Embryonic facial prominence (tissue), 1 donor: ENCODE data around the gene NSMCE1.
"Not testable (repeated sequence)": the region's sequence is repeated elsewhere in the genome, so short reads cannot be mapped to it uniquely, and the experiment has no call there.

Experiments
- DNase-seq: peaks from one replicate; pipeline ENCODE4 v3.0.0-alpha.2; 2016; ENCODE audit errors: extremely low spot score

NSMCE1 gene

GRCh38 chr16:27216297-27216885 lies 52.2 kb downstream of the NSMCE1 start:
- DNase-seq = no peak

DNA sequence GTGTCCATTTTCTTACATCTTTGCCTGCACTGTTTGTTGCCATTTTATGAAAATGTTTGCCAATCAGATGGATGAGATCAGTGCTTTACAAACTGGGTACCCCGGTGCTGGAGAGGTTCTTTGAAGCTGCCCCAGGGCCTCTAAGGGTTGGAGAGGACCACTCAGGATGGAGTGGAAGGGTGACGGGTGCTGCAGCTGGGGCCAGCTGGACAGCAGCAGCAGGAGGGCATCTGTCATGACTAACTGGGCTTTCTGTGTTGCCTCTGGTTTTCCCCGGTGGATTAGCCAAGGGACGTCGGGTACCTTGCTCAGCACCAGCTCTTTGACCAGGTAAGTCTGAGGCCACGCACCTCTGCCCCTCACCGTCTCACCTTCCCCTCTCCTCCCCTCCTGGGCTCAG lies 52.9 kb downstream of the NSMCE1 start:
- no peak for DNase-seq

GRCh38 chr16:27214084-27214961 lies 54.2 kb downstream of the NSMCE1 start:
- no peak for DNase-seq

GRCh38 chr16:27211026-27211425 lies 57.5 kb downstream of the NSMCE1 start:
- DNase-seq = no peak

- no peak for DNase-seq
These were observed 58.4 kb downstream of the NSMCE1 start for GRCh38 chr16:27210174-27210573.

GRCh38 chr16:27209591-27209990 lies 59.0 kb downstream of the NSMCE1 start:
- DNase-seq = no peak

DNA sequence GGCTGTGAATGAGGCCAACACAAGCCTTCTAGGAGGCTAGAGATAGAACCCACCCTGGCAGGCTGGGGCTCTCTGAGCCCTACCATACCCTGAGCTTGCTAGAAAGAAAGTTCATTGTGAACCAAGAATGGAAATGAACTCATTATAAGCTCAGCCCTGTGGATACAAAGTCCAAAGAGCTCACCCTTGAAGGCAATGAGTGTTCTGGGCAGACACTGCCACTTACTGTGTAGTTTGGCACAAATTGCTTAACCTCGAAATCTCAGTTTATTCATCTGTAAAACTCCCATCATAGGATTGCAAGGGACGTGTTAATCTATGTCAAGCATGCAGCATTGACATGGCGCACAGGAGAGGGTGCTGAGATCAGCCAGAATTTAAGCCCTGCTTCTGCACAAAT lies 59.8 kb downstream of the NSMCE1 start:
- no peak for DNase-seq

- DNase-seq = no peak
These were observed 60.4 kb downstream of the NSMCE1 start for GRCh38 chr16:27208081-27208680.

GRCh38 chr16:27207121-27207520 lies 61.5 kb downstream of the NSMCE1 start:
- not testable (repeated sequence) for DNase-seq

DNA sequence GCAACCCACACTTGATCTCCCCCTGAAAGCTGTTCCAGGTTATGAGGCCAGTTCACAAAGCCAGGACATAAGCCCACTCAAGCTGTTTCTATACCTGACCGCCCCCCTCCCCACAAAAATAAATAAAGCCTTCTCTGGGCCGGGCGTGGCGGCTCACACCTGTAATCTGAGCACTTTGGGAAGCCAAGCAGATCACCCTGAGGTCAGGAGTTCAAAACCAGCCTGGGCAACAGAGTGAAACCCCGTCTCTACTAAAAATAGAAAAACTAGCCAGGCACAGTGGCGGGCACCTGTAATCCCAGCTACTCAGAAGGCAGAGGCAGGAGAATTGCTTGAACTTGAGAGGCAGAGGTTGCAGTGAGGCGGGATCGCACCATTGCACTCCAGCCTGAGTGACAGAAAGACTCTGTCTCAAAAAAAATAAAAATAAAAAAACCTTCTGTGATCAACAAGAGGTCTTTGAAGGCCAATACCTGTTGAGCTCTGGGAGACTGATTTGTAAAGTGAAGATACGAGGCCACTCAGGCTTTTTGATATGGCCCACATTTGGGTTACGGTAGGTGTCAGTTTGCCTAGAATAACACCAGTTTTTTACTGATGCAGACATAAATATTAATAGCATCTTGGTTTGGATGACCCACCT lies 63.0 kb downstream of the NSMCE1 start:
- no peak for DNase-seq

DNA sequence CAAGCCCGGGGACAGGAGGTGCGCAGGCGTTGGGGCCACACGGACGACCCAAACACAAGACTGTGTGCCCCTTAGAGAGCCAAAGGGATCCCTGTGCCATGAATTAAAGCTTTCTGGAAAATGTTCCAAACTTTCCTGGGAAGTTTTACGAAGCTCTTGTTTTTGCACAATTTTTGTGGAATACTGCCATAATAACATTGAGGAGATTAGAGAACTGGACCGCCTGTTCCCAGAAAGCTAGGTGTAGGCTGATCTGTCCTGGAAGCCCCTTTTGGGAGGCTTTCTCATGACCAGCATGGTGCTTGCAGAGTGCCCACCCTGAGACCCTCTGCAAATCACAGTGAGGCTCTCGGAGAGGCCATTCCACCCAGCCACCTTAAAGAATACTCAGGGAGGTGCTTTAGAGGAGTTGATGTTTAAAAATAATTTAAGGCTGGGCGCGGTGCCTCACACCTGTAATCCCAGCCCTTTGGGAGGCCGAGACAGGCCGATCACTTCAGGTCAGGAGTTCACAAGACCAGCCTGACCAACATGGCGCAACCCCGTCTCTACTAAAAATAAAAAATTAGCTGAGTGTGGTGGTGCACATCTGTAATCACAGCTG lies 64.2 kb downstream of the NSMCE1 start:
- no peak for DNase-seq

- peak; percentile 100 for DNase-seq
These were observed 64.9 kb downstream of the NSMCE1 start, which contains the start of gene KDM8 for GRCh38 chr16:27203507-27204311. Gene KDM8 (plus strand): TSS chr16:27203526. CDS start chr16:27210124, 6,598 bp downstream.

- peak; percentile 89 for DNase-seq
These were observed 65.6 kb downstream of the NSMCE1 start for GRCh38 chr16:27202923-27203506.

- not testable (repeated sequence) for DNase-seq
These were observed 67.7 kb downstream of the NSMCE1 start for GRCh38 chr16:27200914-27201313.

- no peak for DNase-seq
These were observed 68.8 kb downstream of the NSMCE1 start for GRCh38 chr16:27199736-27200135.

DNA sequence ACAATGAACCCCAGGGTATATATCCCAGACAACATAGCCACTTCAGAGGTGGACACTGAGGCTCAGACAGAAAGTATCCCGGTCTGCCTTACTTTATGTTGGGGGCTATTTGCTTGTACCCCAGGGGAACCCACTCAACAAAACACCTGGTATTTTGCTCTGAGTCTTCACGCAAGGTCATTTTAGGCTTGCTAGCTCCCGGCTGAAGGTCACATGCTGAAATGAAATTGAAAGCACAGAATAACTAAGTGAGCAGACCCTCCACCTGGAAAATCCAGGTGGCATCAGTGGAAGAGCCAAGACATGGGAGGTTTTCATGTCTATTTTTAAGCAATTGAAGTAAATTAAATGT lies 69.4 kb downstream of the NSMCE1 start:
- no peak for DNase-seq

- DNase-seq = no peak
These were observed 69.9 kb downstream of the NSMCE1 start for GRCh38 chr16:27198451-27199234.

DNA sequence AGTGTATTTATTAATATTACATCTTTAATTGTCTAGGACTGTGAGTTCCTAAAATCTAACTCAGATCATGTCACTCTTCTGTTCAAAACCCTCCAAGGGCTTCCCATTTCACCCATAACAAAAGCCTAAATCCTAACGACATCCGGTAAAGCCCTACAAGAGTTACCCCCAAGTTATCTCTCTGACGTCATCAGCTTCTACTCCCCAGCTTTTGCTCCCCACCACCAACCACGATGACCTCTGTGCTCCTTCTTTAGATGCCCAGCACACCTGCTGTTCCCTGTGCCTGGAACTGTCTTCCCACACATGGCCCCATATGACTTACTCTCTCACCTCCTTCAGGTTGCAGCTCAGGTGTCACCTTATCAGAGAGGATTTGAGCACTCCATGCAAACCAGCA lies 71.6 kb downstream of the NSMCE1 start:
- DNase-seq = no peak

GRCh38 chr16:27195941-27196595 lies 72.5 kb downstream of the NSMCE1 start:
- no peak for DNase-seq
